HepG2 (cell line): ENCODE data around the gene SETD5. TPM values are rescaled to one million over a fixed set of nuclear protein-coding genes. Genes with fewer than 3 reads are reported as not detected.

ENCODE experiments used
- ATAC-seq: fragments of 200-7000 bp; cut with Tn5 transposase; 3 replicates; pipeline ENCODE4 v1.9.1; 2020; ENCODE audit warnings: mild to moderate bottlenecking, moderate library complexity
- BruUV-seq: library from RNA; stranded (reverse); fragments of 400-500 nt; replicated peaks from 2 replicates; lab custom pipeline; 2021; lab: Mats Ljungman, UMichigan
- CTCF ChIA-PET: fragments of 300-600 bp; formaldehyde crosslinking; extraction: SDS; loops from one replicate; lab custom pipeline; 2021; ENCODE audit warnings: low total read pairs, inconsistent platforms, low intra/inter-chr PET ratio; lab: Yijun Ruan, JAX
- POLR2A ChIA-PET: fragments of 350-600 bp; sonication (Branson Sonifier 250); formaldehyde crosslinking; loops from one replicate; lab custom pipeline; 2020; ENCODE audit warnings: antibody characterized with exemption, inconsistent platforms; lab: Yijun Ruan, JAX
- DNase-seq: peaks from one replicate; pipeline ENCODE4 v3.0.0-alpha.2; 2015; ENCODE audit warnings: low spot score
- FAIRE-seq: peaks from 3 replicates; lab custom pipeline; 2011; peaks lifted over from hg19 to GRCh38; lab: Jason Lieb, UNC
- H2AFZ ChIP-seq: one replicate; pipeline ENCODE4 v1.6.1; 2011; ENCODE audit warnings: low read length, inconsistent platforms
- H3K27ac ChIP-seq: fragments of 300-600 bp; 3 replicates; pipeline ENCODE4 v1.8.0; 2011; ENCODE audit warnings: mixed run types, mild to moderate bottlenecking, mixed read lengths, low read length, inconsistent platforms; ENCODE audit not compliant: insufficient read depth; ENCODE audit errors: extremely low read length
- H3K27me3 ChIP-seq, 2 experiments: fragments of 200-600 bp in 1 of 2; 2 replicates in 1 of 2; 3 replicates in 1 of 2; pipeline versions ENCODE4 v1.6.0 to v1.8.0; 2011; ENCODE audit warnings: low read length in 2 of 2, mild to moderate bottlenecking in 2 of 2, moderate library complexity in 2 of 2, inconsistent platforms in 1 of 2; ENCODE audit not compliant: insufficient read depth in 2 of 2, control insufficient read depth in 1 of 2
- H3K36me3 ChIP-seq, 2 experiments: fragments of 200-600 bp in 1 of 2; replicated peaks in 1 of 2; 2 replicates in 1 of 2; 3 replicates in 1 of 2; pipeline versions ENCODE4 v1.5.1 to v1.8.0; 2011; ENCODE audit warnings: low read length in 2 of 2, inconsistent platforms in 1 of 2; ENCODE audit not compliant: insufficient read depth in 2 of 2, control insufficient read depth in 1 of 2
- H3K4me1 ChIP-seq: 2 replicates; pipeline ENCODE4 v1.5.1; 2012; ENCODE audit warnings: low read length, inconsistent platforms; ENCODE audit not compliant: insufficient read depth
- H3K4me2 ChIP-seq: 2 replicates; pipeline ENCODE4 v1.6.0; 2011; ENCODE audit warnings: low read depth, low read length, inconsistent platforms
- H3K4me3 ChIP-seq, 3 experiments: fragments of 200-600 bp in 1 of 3; sonication (generic), shearing (Covaris generic) in 1 of 3; replicated peaks in 1 of 3; 2 replicates each; pipeline ENCODE4 v1.5.1; 2011 to 2016; ENCODE audit warnings: low read length in 3 of 3, inconsistent platforms in 2 of 3, low read depth in 2 of 3, mild to moderate bottlenecking in 2 of 3, control low read depth in 1 of 3, mixed read lengths in 1 of 3; ENCODE audit not compliant: insufficient read depth in 1 of 3
- H3K79me2 ChIP-seq: one replicate; pipeline ENCODE4 v1.6.1; 2011; ENCODE audit warnings: low read length, inconsistent platforms; ENCODE audit not compliant: insufficient read depth
- H3K9ac ChIP-seq: 2 replicates; pipeline ENCODE4 v1.6.0; 2011; ENCODE audit warnings: mild to moderate bottlenecking, low read depth, low read length, inconsistent platforms; ENCODE audit not compliant: insufficient read depth
- H3K9me3 ChIP-seq: 2 replicates; pipeline ENCODE4 v1.5.1; 2012; ENCODE audit warnings: mild to moderate bottlenecking, low read length
- H4K20me1 ChIP-seq: 2 replicates; pipeline ENCODE4 v1.6.0; 2011; ENCODE audit warnings: inconsistent platforms, mild to moderate bottlenecking, low read length, moderate library complexity; ENCODE audit not compliant: insufficient read depth
- AGO1 ChIP-seq: fragments of 200-400 bp; formaldehyde crosslinking; IDR thresholded peaks from 2 replicates; pipeline ENCODE4 v1.6.1; 2017; ENCODE audit warnings: mild to moderate bottlenecking, low read depth, low read length, moderate library complexity; ENCODE audit not compliant: poor library complexity, severe bottlenecking
- CCAR2 ChIP-seq: fragments of 200-400 bp; formaldehyde crosslinking; optimal IDR thresholded peaks from 2 replicates; pipeline ENCODE3; 2018; ENCODE audit warnings: low read depth, mild to moderate bottlenecking, low read length, moderate library complexity
- GZF1 ChIP-seq: sonication (generic); formaldehyde crosslinking; IDR thresholded peaks from 2 replicates; pipeline ENCODE4 v1.5.1; 2020; ENCODE audit warnings: mild to moderate bottlenecking, missing genetic modification reagents
- SAFB2 ChIP-seq: sonication (generic); formaldehyde crosslinking; IDR thresholded peaks from 2 replicates; pipeline ENCODE4 v1.5.1; 2020; ENCODE audit warnings: missing genetic modification reagents, low read depth, mild to moderate bottlenecking, borderline replicate concordance
- ZEB1 ChIP-seq: IDR thresholded peaks from 2 replicates; pipeline ENCODE4 v1.6.1; 2012; ENCODE audit warnings: mild to moderate bottlenecking, low read depth, inconsistent platforms; ENCODE audit not compliant: insufficient replicate concordance
- ZFP36 ChIP-seq: fragments of 150-350 bp; IDR thresholded peaks from 2 replicates; pipeline ENCODE4 v1.6.1; 2018; ENCODE audit warnings: borderline replicate concordance, low read length, low read depth; ENCODE audit not compliant: partially characterized antibody
- ZNF260 ChIP-seq: sonication (generic); formaldehyde crosslinking; IDR thresholded peaks from 2 replicates; pipeline ENCODE4 v1.4.0; 2020; ENCODE audit warnings: missing genetic modification reagents, low read depth, mild to moderate bottlenecking, borderline replicate concordance
- ZNF557 ChIP-seq: sonication (generic); formaldehyde crosslinking; IDR thresholded peaks from 2 replicates; pipeline ENCODE4 v1.4.0; 2020; ENCODE audit warnings: missing genetic modification reagents
- ZXDC ChIP-seq: sonication (generic); formaldehyde crosslinking; IDR thresholded peaks from 2 replicates; pipeline ENCODE4 v1.5.0; 2020; ENCODE audit warnings: mild to moderate bottlenecking, missing genetic modification reagents
- WGBS: methylation state at CpG from one replicate; pipeline ENCODE4 v1.1.6; 2017; ENCODE audit warnings: low lambda C conversion rate; 5-methylcytosine and 5-hydroxymethylcytosine counted together
- in situ Hi-C: cut with HindIII; loops from 2 replicates; pipeline ENCODE4 v1.10.0; 2017; ENCODE audit warnings: low pct_unique_long_range_greater_than_20kb; ENCODE audit not compliant: extremely low pct_ligation_motif_present
- intact Hi-C: fragments of 100-400 bp; cut with micrococcal nuclease; formaldehyde crosslinking; loops from one replicate; pipeline ENCODE4 v1.10.0; 2022; ENCODE audit not compliant: unreplicated experiment
- polyA plus RNA-seq, 8 experiments: library from polyadenylated mRNA; depleted of rRNA in 3 of 8; stranded (reverse) in 7 of 8; unstranded in 1 of 8; fragments of >200 nt; fragmentation: Illumina TruSeq in 4 of 8; extraction: Trizol in 4 of 8; gene quantifications; 2 replicates each; pipeline versions ENCODE4 v1.2.1 to v1.2.3, GENCODE V29; 2011 to 2016; ENCODE audit warnings: low read depth in 4 of 8, missing spikeins in 1 of 8, mixed read lengths in 1 of 8; ENCODE audit not compliant: insufficient read depth in 1 of 8
- total RNA-seq, 5 experiments: library from RNA; depleted of rRNA; stranded (reverse); fragments of >200 nt; fragmentation: Illumina TruSeq; extraction: Trizol; gene quantifications; 2 replicates each; pipeline ENCODE4 v1.2.3, GENCODE V29; 2016; ENCODE audit warnings: low read depth in 1 of 5
- TF ChIP-seq, protein P1 (sequence below): sonication (generic); formaldehyde crosslinking; IDR thresholded peaks from 2 replicates; pipeline ENCODE4 v1.4.0; 2020; ENCODE audit warnings: missing genetic modification reagents, low read depth, mild to moderate bottlenecking, borderline replicate concordance
- TF ChIP-seq, protein P2 (sequence below): sonication (generic); IDR thresholded peaks from 2 replicates; pipeline ENCODE4 v1.6.1; 2016; ENCODE audit warnings: low read depth, borderline replicate concordance

The SETD5 gene
- total and polyA plus RNA-seq, 2 of the 13 experiments (the other 11 are each of a cell fraction or from before 2014, with no cell fraction given) = 46.8 to 95.8 TPM

DNA sequence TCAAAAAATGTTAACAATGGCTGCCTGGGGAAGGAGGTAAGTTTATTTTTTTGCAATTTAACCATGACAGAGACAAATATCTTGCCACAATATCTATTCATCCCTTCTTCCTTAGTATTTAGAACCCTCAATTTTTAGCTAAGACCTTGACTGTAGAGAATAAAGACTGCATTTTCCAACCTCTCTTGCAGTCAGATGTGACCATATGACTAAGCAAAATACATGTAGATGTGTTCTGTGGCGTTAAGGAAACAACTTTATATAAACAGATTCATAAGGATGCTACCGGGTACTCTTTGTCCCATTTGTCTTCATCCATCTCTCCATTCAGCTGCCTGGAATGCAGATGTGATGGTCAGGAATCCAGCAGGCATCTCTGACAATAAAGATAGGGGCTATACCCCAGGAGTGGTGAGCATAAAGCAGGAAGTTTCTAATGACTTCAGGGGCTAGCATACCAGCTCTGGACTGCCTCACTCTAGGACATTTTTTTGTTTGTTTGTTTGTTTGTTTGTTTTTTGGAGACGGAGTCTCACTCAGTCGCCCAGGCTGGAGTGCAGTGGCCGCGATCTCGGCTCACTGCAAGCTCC, 115.1 kb downstream of the SETD5 start (continued):
- TF ChIP-seq ZNF557 (CRISPR knock-in tag) = no peak

GRCh38 chr3:9514306-9514705, 116.9 kb downstream of the SETD5 start:
- no peak overlapping the region for H3K27ac ChIP-seq
- no peak overlapping the region for H3K4me3 ChIP-seq
- in situ Hi-C loops (no loop called here), intact Hi-C loops (no loop called here)
- no peaks in the 10 kb centered on the region for H3K36me3 ChIP-seq
- H3K4me2 ChIP-seq = no peak overlapping the region
- TF ChIP-seq GZF1 (no peak), CCAR2 (no peak), ZFP36 (no peak), ZXDC (CRISPR knock-in tag) (no peak), ZNF260 (CRISPR knock-in tag) (no peak), AGO1 (no peak), ZEB1 (no peak), SAFB2 (CRISPR knock-in tag) (no peak)
- TF ChIP-seq, protein P1, sequence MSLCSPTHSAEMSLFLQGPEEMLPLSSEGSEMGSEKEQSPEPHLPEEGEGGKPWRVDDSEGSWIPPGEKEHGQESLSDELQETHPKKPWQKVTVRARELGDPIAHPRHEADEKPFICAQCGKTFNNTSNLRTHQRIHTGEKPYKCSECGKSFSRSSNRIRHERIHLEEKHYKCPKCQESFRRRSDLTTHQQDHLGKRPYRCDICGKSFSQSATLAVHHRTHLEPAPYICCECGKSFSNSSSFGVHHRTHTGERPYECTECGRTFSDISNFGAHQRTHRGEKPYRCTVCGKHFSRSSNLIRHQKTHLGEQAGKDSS = no peak
- TF ChIP-seq, protein P2, sequence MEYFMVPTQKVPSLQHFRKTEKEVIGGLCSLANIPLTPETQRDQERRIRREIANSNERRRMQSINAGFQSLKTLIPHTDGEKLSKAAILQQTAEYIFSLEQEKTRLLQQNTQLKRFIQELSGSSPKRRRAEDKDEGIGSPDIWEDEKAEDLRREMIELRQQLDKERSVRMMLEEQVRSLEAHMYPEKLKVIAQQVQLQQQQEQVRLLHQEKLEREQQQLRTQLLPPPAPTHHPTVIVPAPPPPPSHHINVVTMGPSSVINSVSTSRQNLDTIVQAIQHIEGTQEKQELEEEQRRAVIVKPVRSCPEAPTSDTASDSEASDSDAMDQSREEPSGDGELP = no peak
- ATAC-seq (no peak), FAIRE-seq (no peak), DNase-seq (no peak)
- H3K9ac ChIP-seq = no peak overlapping the region
- POLR2A ChIA-PET = no interaction called here
- peaks cover 0 to 7% of the 10 kb centered on the region in 2 experiments; a peak in 3 of 5 replicates for H3K27me3 ChIP-seq
- CTCF ChIA-PET = no interaction called here
- no TSS peak for BruUV-seq
- H3K79me2 ChIP-seq = no peaks in the 10 kb centered on the region
- no peaks in the 10 kb centered on the region for H4K20me1 ChIP-seq
- H3K9me3 ChIP-seq = no peaks in the 10 kb centered on the region
- 6% methylated on average over 4 of the region's 4 CpGs for WGBS
- no peak overlapping the region for H2AFZ ChIP-seq
- no peaks in the 10 kb centered on the region for H3K4me1 ChIP-seq
